K562 (cell line): ENCODE results near the gene TNPO3. TPM values are rescaled to one million over a fixed set of nuclear protein-coding genes. Genes with fewer than 3 reads are reported as not detected.

ENCODE experiments used
- AFF1 ChIP-seq, 2 experiments: fragments of 450-650 bp; IDR thresholded peaks; 2 replicates each; pipeline ENCODE4 v1.6.1; 2018; ENCODE audit warnings: mild to moderate bottlenecking in 2 of 2, low read depth in 1 of 2; ENCODE audit not compliant: partially characterized antibody in 2 of 2
- AFF4 ChIP-seq: sonication (generic); formaldehyde crosslinking; IDR thresholded peaks from 2 replicates; pipeline ENCODE4 v1.8.0; 2023; ENCODE audit warnings: mild to moderate bottlenecking, missing genetic modification reagents
- BRD4 ChIP-seq: fragments of 200-600 bp; sonication (generic); IDR thresholded peaks from 2 replicates; pipeline ENCODE4 v1.6.1; 2017; ENCODE audit warnings: inconsistent platforms
- CC2D1A ChIP-seq: fragments of 450-650 bp; IDR thresholded peaks from 2 replicates; pipeline ENCODE4 v1.6.1; 2017; ENCODE audit warnings: mild to moderate bottlenecking
- CEBPB ChIP-seq: fragments of 450-650 bp; IDR thresholded peaks from 2 replicates; pipeline ENCODE4 v1.6.1; 2016; ENCODE audit warnings: missing genetic modification characterization, missing compliant biosample characterization
- ELF1 ChIP-seq: fragments of 200-800 bp; sonication (Bioruptor generic); IDR thresholded peaks from 2 replicates; pipeline ENCODE4 v1.6.1; 2016; ENCODE audit warnings: missing genetic modification characterization, missing compliant biosample characterization
- FIP1L1 ChIP-seq: fragments of 200-400 bp; formaldehyde crosslinking; IDR thresholded peaks from 2 replicates; pipeline ENCODE4 v1.6.1; 2018; ENCODE audit warnings: mild to moderate bottlenecking, low read depth, low read length; ENCODE audit not compliant: poor library complexity, severe bottlenecking
- GABPB1 ChIP-seq: sonication (generic); formaldehyde crosslinking; IDR thresholded peaks from 2 replicates; pipeline ENCODE4 v1.8.0; 2022; ENCODE audit warnings: mild to moderate bottlenecking, missing genetic modification reagents
- HCFC1 ChIP-seq: IDR thresholded peaks from 2 replicates; pipeline ENCODE4 v1.6.1; 2012; ENCODE audit warnings: low read depth, low read length, improper control_type of control experiment
- KAT2B ChIP-seq: IDR thresholded peaks from one replicate; pipeline ENCODE4 v1.6.1; 2012; ENCODE audit warnings: low read depth, mild to moderate bottlenecking, control low read depth, inconsistent platforms, low read length, moderate library complexity
- KDM4B ChIP-seq, 2 experiments: fragments of 450-650 bp in 1 of 2; sonication (generic) in 1 of 2; IDR thresholded peaks; 2 replicates each; pipeline ENCODE4 v1.6.1; 2016 to 2017; ENCODE audit warnings: borderline replicate concordance in 2 of 2, antibody characterized with exemption in 1 of 2, low read depth in 1 of 2, mild to moderate bottlenecking in 1 of 2
- NFATC3 ChIP-seq: fragments of 450-650 bp; IDR thresholded peaks from 2 replicates; pipeline ENCODE4 v1.6.1; 2017; ENCODE audit warnings: mild to moderate bottlenecking
- NR1H2 ChIP-seq: sonication (generic); formaldehyde crosslinking; IDR thresholded peaks from 2 replicates; pipeline ENCODE4 v1.4.0; 2020; ENCODE audit warnings: mild to moderate bottlenecking, missing genetic modification reagents
- POLR2H ChIP-seq: IDR thresholded peaks from 2 replicates; pipeline ENCODE4 v1.6.1; 2016; ENCODE audit warnings: missing genetic modification characterization, low read depth, mild to moderate bottlenecking, control low read depth, missing compliant biosample characterization, moderate library complexity
- TEAD4 ChIP-seq, 2 experiments: sonication (generic) in 1 of 2; formaldehyde crosslinking in 1 of 2; IDR thresholded peaks; 2 replicates each; pipeline versions ENCODE4 v1.6.1 to v1.8.0; 2012 to 2022; ENCODE audit warnings: borderline replicate concordance in 1 of 2, inconsistent platforms in 1 of 2, low read length in 1 of 2, mild to moderate bottlenecking in 1 of 2, missing genetic modification reagents in 1 of 2
- ZC3H11A ChIP-seq: IDR thresholded peaks from 2 replicates; pipeline ENCODE4 v1.6.1; 2012; ENCODE audit warnings: low read depth, low read length, improper control_type of control experiment
- polyA plus RNA-seq, 8 experiments: library from polyadenylated mRNA; depleted of rRNA in 4 of 8; stranded (reverse) in 5 of 8; unstranded in 3 of 8; fragments of >200 nt; fragmentation: Nextera tagmentation in 2 of 8; fragmentation: Illumina TruSeq in 1 of 8; extraction: Ambion mirVana in 2 of 8; extraction: Trizol in 1 of 8; gene quantifications; 2 replicates each; pipeline versions ENCODE4 v1.2.1 to v1.2.3, GENCODE V29; 2011 to 2014; ENCODE audit warnings: inconsistent platforms in 1 of 8, missing spikeins in 1 of 8
- total RNA-seq, 7 experiments: library from RNA; depleted of rRNA in 6 of 7; stranded (reverse); fragments of >200 nt in 6 of 7; fragmentation: Illumina TruSeq in 2 of 7; extraction: Trizol in 2 of 7; gene quantifications; 2 replicates each; pipeline versions ENCODE4 v1.2.1 to v1.2.3, GENCODE V29; 2011 to 2021; ENCODE audit warnings: low replicate concordance in 1 of 7
- TF ChIP-seq, protein P1 (sequence below): fragments of 250-450 bp; sonication (Bioruptor Pico); IDR thresholded peaks from 2 replicates; pipeline ENCODE4 v1.5.0; 2020; ENCODE audit warnings: mild to moderate bottlenecking, borderline replicate concordance

Gene TNPO3
- total and polyA plus RNA-seq, 9 of the 15 experiments (the other 6 are each of a cell fraction or from before 2014, with no cell fraction given), result 35.8 to 125 (median 110) TPM

DNA sequence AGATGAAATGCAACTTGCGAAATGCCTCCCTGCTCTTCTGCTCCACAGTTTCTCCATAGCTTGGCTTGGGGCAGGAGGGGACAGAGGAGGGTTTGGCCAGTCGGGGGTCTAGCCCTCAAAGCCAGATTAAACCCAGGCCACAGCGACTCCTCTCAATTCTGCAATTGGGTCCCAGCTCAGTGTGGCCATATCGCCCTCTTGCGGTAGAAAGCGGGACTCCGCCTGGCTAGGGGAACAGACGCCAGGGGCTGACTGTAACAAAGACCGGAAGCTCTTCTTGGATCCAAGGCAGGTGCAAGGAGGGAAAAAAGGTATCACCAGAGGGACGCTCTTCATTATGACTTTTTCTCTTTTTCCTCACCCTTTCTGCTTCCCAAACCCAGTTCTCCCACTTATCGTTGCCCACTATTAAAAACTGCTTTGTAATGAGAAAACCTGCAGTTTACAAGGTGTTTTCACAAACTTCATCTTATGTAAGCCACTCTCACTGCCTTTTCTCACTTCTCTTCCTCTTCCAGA is 36.6 kb upstream of the TNPO3 start (continued):
- peak; percentile 93 for TF ChIP-seq CC2D1A
- TF ChIP-seq, protein P1, sequence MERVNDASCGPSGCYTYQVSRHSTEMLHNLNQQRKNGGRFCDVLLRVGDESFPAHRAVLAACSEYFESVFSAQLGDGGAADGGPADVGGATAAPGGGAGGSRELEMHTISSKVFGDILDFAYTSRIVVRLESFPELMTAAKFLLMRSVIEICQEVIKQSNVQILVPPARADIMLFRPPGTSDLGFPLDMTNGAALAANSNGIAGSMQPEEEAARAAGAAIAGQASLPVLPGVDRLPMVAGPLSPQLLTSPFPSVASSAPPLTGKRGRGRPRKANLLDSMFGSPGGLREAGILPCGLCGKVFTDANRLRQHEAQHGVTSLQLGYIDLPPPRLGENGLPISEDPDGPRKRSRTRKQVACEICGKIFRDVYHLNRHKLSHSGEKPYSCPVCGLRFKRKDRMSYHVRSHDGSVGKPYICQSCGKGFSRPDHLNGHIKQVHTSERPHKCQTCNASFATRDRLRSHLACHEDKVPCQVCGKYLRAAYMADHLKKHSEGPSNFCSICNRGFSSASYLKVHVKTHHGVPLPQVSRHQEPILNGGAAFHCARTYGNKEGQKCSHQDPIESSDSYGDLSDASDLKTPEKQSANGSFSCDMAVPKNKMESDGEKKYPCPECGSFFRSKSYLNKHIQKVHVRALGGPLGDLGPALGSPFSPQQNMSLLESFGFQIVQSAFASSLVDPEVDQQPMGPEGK, result no peak
- peak in 1 of 2 experiments; percentile 38 for TF ChIP-seq AFF1 (IDR thresholded peaks at IDR 0.05; ENCODE audit: low read depth in 1 of 2, partially characterized antibody in 2 of 2)
- TF ChIP-seq BRD4, result no peak
- peak; percentile 75 for TF ChIP-seq ELF1 (tag)
- no peak for TF ChIP-seq NFATC3
- TF ChIP-seq CEBPB (tag), result peak; percentile 69
- no peak for TF ChIP-seq KDM4B (IDR thresholded peaks at IDR 0.05; ENCODE audit: borderline replicate concordance in 2 of 2, low read depth in 1 of 2)
- peak; percentile 74 for TF ChIP-seq GABPB1 (CRISPR knock-in tag)
- TF ChIP-seq FIP1L1, result no peak
- TF ChIP-seq AFF4 (CRISPR knock-in tag), result 0 out of 2 replicates have a peak, but pooled peaks have one; percentile 75
- 0 out of 2 replicates have a peak, but pooled peaks have one; percentile 14 for TF ChIP-seq NR1H2 (CRISPR knock-in tag)
- TF ChIP-seq TEAD4 (IDR thresholded peaks at IDR 0.05; ENCODE audit: low read length), result 0 out of 2 replicates have a peak, but pooled peaks have one; percentile 5
- TF ChIP-seq TEAD4 (CRISPR knock-in tag; IDR thresholded peaks at IDR 0.05; ENCODE audit: borderline replicate concordance), result no peak
- TF ChIP-seq HCFC1, result peak; percentile 43
- TF ChIP-seq POLR2H (tag), result no peak
- no peak for TF ChIP-seq KAT2B
- peak; percentile 47; the same call in 1 of the 2 replicates for TF ChIP-seq ZC3H11A
